Lower leg skin (tissue), 4 donors: ENCODE measurements around the gene IRF2. TPM values are rescaled to one million over a fixed set of nuclear protein-coding genes. Genes with fewer than 3 reads are reported as not detected.
"Not testable (repeated sequence)": the region's sequence is repeated elsewhere in the genome, so short reads cannot be mapped to it uniquely, and the experiment has no call there.

Experiments
- DNase-seq, 2 donors: peaks; one replicate each; pipeline ENCODE4 v3.0.0-alpha.2; 2019; ENCODE audit warnings: low spot score in 2 of 2
- H3K4me3 ChIP-seq: fragments of 200-600 bp; sonication (generic); 2 replicates; pipeline ENCODE4 v1.5.1; 2017; ENCODE audit warnings: mild to moderate bottlenecking, low read depth; ENCODE audit not compliant: poor library complexity, severe bottlenecking
- POLR2A ChIP-seq, 2 donors: fragments of 450-650 bp; IDR thresholded peaks; one replicate each; pipeline ENCODE4 v1.6.1; 2016 to 2017; ENCODE audit warnings: antibody characterized with exemption in 2 of 2, mild to moderate bottlenecking in 1 of 2, moderate library complexity in 1 of 2
- WGBS, 2 donors: methylation state at CpG; one replicate each; pipeline ENCODE4 v1.1.5; 2018; 5-methylcytosine and 5-hydroxymethylcytosine counted together
- intact Hi-C: fragments of 100-400 bp; cut with DNase I; formaldehyde crosslinking; loops from one replicate; pipeline ENCODE4 v1.15.0; 2023; ENCODE audit warnings: low total_unique reads
- total RNA-seq, 4 donors: library from RNA; depleted of rRNA; stranded (reverse); fragments of >200 nt; gene quantifications; one replicate each; pipeline ENCODE4 v1.1.0, GENCODE V29; 2016
- TF ChIP-seq, protein P1 (sequence below), 3 donors: fragments of 450-650 bp; IDR thresholded peaks; one replicate each; pipeline ENCODE4 v1.5.1; 2016; ENCODE audit warnings: antibody characterized with exemption in 3 of 3, mild to moderate bottlenecking in 3 of 3, moderate library complexity in 2 of 3

The IRF2 gene
- total RNA-seq, 4 donors from 2014 or later: 31.6 to 44.0 (median 38.4) TPM

DNA sequence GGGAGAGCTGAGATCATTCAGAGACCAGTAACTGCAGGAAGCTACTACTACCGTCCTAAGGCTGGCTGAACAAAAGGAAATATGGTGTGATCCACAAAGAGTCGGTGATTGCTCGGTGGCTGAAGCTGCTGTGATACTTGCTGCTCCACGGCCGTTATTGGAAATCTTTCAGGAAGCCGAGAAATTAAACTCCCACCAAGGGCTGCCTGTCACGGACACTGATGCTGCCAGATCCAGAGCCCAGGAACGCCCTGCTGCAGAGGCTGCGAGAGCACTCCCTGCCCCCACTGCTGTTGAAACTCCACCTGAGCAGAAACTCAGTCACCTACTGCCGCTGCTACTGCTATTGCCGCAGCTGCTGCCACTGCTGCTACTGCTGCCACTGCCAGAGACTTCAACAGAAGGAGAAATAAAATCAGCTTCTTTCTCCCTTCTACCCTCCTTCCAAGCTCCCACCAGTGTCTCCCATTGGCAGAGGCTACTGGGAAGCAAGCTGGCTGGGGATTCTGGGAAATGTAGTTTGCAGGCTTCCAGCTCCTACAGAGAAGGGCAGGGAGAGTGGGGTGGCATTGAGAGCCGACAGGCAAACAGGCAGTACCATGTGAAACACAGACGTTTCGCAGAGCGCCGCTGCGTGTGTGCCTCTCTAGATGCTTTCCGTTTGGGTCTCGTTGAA is 130.7 kb downstream of the IRF2 start:
- intact Hi-C loops: loop anchor here (10.0 kb wide), 1 partner anchor 991 kb away; no protein-coding TSS in a partner anchor
- TF ChIP-seq, protein P1, sequence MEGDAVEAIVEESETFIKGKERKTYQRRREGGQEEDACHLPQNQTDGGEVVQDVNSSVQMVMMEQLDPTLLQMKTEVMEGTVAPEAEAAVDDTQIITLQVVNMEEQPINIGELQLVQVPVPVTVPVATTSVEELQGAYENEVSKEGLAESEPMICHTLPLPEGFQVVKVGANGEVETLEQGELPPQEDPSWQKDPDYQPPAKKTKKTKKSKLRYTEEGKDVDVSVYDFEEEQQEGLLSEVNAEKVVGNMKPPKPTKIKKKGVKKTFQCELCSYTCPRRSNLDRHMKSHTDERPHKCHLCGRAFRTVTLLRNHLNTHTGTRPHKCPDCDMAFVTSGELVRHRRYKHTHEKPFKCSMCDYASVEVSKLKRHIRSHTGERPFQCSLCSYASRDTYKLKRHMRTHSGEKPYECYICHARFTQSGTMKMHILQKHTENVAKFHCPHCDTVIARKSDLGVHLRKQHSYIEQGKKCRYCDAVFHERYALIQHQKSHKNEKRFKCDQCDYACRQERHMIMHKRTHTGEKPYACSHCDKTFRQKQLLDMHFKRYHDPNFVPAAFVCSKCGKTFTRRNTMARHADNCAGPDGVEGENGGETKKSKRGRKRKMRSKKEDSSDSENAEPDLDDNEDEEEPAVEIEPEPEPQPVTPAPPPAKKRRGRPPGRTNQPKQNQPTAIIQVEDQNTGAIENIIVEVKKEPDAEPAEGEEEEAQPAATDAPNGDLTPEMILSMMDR (IDR thresholded peaks at IDR 0.05): no peak
- no peak for TF ChIP-seq POLR2A (IDR thresholded peaks at IDR 0.05)
- H3K4me3 ChIP-seq: peak overlapping the region; percentile 33
- 5% methylated on average over 19 of the region's 19 CpGs for WGBS, 2 donors
- DNase-seq: peak; percentile 62 to 92

DNA sequence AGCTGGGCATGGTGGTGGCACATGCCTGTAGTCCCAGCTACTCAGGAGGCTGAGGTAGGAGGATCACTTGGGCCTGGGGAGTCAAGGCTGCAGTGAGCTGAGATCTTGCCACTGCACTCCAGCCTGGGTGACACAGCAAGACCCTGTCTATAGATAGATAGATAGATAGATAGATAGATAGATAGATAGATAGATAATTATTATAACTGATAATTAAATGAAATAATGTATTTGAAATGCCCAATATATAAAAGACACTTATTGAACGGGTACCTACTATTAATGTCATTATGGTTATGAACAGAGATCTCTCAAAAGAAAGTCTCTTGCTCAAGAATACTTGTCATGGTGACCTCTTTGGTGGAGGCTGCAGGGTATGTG is 131.5 kb downstream of the IRF2 start:
- not testable (repeated sequence) for H3K4me3 ChIP-seq
- 90 to 92% methylated on average over 1 of the region's 1 CpG for WGBS, 2 donors

DNA sequence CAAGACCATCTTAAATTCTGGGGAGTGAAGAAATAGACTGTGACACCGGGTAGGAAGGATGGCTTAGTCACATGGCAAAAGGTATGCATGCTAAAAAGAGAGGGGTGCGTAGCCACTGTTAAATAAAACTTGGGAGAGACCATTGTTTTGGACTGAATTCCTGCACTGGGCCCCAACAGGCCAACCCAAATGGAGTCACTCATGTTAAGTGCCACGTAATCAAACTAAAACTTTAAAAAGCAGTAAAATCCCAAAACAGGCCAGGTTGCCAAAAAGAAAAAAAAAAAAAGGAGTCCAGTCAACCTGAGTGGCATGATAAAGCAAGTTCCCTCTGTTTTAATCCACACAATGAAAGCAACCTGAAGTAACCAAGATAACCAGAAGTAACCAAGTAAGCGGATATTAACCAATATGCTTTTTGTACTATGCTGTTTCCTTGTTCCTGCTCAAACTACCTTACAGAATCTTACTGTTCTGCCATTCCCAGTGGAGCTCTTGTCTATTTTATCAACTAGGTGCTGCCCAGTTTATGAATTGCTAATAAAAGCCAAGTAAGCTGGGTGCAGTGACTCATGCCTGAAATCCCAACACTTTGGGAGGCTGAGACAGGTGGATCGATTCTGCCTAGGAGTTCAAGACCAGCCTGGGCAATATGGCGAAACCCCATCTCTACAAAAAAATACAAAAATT is 132.0 kb downstream of the IRF2 start:
- 92 to 93% methylated on average over 6 of the region's 6 CpGs for WGBS, 2 donors
- H3K4me3 ChIP-seq: no peak overlapping the region
- no peak for DNase-seq
- TF ChIP-seq, protein P1 (IDR thresholded peaks at IDR 0.05): no peak
- no peak for TF ChIP-seq POLR2A (IDR thresholded peaks at IDR 0.05)
- intact Hi-C loops: loop anchor here (10.0 kb wide), 1 partner anchor 992 kb away; no protein-coding TSS in a partner anchor

More for the DNA sequence above, 131.5 kb downstream of the IRF2 start:
- not testable (repeated sequence) for DNase-seq
- intact Hi-C loops: loop anchor here (10.0 kb wide), 1 partner anchor 992 kb away; no protein-coding TSS in a partner anchor

DNA sequence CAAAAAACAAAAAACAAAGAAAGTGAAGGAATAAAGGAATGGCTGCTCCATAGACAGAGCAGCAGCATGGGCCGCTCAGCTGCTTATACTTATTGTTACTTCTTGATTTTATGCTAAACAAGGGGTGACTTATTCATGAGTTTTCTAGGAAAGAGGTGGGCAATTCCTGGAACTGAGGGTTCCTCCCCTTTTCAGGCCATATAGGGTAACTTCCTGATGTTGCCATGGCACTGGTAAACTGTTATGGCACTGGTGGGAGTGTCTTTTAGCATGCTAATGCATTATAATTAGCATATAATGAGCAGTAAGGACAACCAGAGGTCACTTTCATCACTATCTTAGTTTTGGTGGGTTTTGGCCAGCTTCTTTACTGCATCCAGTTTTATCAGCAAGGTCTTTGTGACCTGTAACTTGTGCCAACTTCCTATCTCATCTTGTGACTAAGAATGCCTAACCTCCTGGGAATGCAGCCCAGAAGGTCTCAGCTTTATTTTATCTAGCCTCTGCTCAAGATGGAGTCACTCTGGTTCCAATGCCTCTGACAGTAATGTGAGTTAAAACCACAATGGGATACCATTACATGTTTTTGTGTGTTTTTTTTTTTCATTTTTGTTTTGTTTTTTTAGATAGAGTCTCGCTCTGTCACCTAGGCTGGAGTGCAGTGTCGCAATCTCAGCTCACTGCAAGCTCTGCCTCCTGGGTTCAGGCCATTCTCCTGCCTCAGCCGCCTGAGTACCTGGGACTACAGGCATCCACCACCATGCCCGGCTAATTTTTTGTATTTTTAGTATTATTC is 134.8 kb downstream of the IRF2 start:
- H3K4me3 ChIP-seq, DNase-seq: not testable (repeated sequence)
- intact Hi-C loops: loop anchor here (10.0 kb wide), 1 partner anchor 995 kb away; no protein-coding TSS in a partner anchor
- 94 to 96% methylated on average over 5 of the region's 5 CpGs for WGBS, 2 donors

DNA sequence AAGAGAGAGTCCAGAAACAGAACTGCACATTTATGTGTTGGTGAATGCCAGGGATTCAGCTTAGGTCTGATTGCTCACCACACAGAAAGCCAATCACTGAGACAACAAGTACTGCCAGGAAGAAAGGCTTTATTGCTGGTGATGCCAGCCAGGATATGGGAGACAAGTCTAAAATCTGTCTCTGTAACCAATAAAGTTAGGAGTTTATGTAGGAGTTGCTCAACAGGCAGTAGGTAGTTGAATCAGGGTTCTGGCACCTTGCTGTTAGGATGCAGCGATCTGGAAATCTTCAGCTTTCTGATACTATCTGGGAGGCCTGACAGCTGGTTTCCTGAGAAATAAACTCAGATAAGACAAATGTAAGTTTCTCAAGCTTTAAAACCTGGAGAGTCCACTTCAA is 136.4 kb downstream of the IRF2 start:
- no peak for TF ChIP-seq POLR2A (IDR thresholded peaks at IDR 0.05)
- TF ChIP-seq, protein P1 (IDR thresholded peaks at IDR 0.05): no peak
- intact Hi-C loops: no loop called here
- whole genome bisulfite sequencing, 2 donors: 0 to 92% methylated on average over 1 of the region's 1 CpG
- H3K4me3 ChIP-seq: no peak overlapping the region
- DNase-seq: no peak

Other genes with a start within 250 kb of the IRF2 start
- gene CASP3, start 174.9 kb upstream of the IRF2 start, total RNA-seq: 10 to 100 TPM; 10.2 to 18.4 (median 14.8) TPM
- 10 to 100 TPM; 12.1 to 23.2 (median 13.4) TPM for gene PRIMPOL, start 175.2 kb upstream of the IRF2 start, total RNA-seq